Measurements from ENCODE around the gene POLD4.

DNA sequence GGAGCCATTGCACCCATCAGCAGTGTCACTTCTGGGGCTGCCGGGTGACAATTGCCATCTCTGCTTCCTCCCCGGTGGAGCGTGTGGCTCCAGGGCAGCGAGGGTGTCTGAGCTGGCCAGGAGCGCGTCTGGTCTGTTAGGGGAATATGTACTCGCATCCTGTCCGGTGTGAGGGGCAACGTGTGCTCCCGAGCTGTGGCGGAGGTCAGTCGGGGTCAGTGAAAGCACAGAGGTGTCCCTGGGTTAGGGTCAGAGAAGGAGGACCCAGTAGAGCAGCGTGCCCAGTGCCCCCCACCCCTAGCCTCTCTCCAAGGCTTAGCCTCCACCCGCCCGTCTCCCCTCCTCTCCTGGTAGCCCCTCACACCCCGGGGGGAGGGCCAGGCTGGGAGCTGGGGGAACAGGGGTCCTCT, 18.6 kb upstream of the POLD4 start:
- TF ChIP-seq CTCF (IDR thresholded peaks at IDR 0.05; ENCODE audit: insufficient read depth, low read length) (no peak), GABPA (IDR thresholded peaks at IDR 0.05; ENCODE audit: low read depth) (no peak), POLR2AphosphoS5 (IDR thresholded peaks at IDR 0.05; ENCODE audit: low read depth) (no peak), SPI1 (IDR thresholded peaks at IDR 0.05; ENCODE audit: borderline replicate concordance, low read depth) (no peak)
- TF ChIP-seq, protein P1, sequence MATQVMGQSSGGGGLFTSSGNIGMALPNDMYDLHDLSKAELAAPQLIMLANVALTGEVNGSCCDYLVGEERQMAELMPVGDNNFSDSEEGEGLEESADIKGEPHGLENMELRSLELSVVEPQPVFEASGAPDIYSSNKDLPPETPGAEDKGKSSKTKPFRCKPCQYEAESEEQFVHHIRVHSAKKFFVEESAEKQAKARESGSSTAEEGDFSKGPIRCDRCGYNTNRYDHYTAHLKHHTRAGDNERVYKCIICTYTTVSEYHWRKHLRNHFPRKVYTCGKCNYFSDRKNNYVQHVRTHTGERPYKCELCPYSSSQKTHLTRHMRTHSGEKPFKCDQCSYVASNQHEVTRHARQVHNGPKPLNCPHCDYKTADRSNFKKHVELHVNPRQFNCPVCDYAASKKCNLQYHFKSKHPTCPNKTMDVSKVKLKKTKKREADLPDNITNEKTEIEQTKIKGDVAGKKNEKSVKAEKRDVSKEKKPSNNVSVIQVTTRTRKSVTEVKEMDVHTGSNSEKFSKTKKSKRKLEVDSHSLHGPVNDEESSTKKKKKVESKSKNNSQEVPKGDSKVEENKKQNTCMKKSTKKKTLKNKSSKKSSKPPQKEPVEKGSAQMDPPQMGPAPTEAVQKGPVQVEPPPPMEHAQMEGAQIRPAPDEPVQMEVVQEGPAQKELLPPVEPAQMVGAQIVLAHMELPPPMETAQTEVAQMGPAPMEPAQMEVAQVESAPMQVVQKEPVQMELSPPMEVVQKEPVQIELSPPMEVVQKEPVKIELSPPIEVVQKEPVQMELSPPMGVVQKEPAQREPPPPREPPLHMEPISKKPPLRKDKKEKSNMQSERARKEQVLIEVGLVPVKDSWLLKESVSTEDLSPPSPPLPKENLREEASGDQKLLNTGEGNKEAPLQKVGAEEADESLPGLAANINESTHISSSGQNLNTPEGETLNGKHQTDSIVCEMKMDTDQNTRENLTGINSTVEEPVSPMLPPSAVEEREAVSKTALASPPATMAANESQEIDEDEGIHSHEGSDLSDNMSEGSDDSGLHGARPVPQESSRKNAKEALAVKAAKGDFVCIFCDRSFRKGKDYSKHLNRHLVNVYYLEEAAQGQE (IDR thresholded peaks at IDR 0.05; ENCODE audit: insufficient replicate concordance, low read depth), result no peak

All from HL-60 (cell line).